ENCODE results near the gene CYP46A1.

GRCh38 chr14:99657645-99658155 lies 26.4 kb upstream of the CYP46A1 start:
- no peak for TF ChIP-seq CTCF (IDR thresholded peaks at IDR 0.05; ENCODE audit: insufficient read depth, low read length)
- TF ChIP-seq POLR2AphosphoS5 (IDR thresholded peaks at IDR 0.05; ENCODE audit: low read depth), result no peak
- no peak for TF ChIP-seq GABPA (IDR thresholded peaks at IDR 0.05; ENCODE audit: low read depth)
